HCT116 (cell line): ENCODE data around the gene SHISA6. TPM values are rescaled to one million over a fixed set of nuclear protein-coding genes. Genes with fewer than 3 reads are reported as not detected.

ENCODE experiments used
- ATAC-seq: fragments of 200-7000 bp; cut with Tn5 transposase; 2 replicates; pipeline ENCODE4 v1.9.1; 2020; ENCODE audit warnings: mild to moderate bottlenecking, moderate library complexity
- BruUV-seq: library from RNA; stranded (reverse); fragments of 400-500 nt; replicated peaks from 2 replicates; lab custom pipeline; 2021; lab: Mats Ljungman, UMichigan
- CTCF ChIA-PET: fragments of 300-600 bp; sonication (Branson Sonifier 250); formaldehyde crosslinking; loops from one replicate; lab custom pipeline; 2021; ENCODE audit warnings: antibody characterized with exemption; lab: Charles Lee
- POLR2A ChIA-PET: fragments of 300-600, 350-600 bp; sonication (Branson Sonifier 250); formaldehyde crosslinking; loops from one replicate; lab custom pipeline; 2021; ENCODE audit warnings: antibody characterized with exemption; lab: Charles Lee
- RAD21 ChIA-PET, 2 experiments: fragments of 300-600 bp; sonication (Branson Sonifier 250); formaldehyde crosslinking; loops; one replicate each; lab custom pipeline; 2023; ENCODE audit warnings: low total read pairs in 2 of 2; ENCODE audit not compliant: uncharacterized antibody in 2 of 2, unreplicated experiment in 2 of 2, low non-redundant PET in 1 of 2; lab: Charles Lee
- DNase-seq: peaks from one replicate; pipeline ENCODE4 v3.0.0-alpha.2; 2010; ENCODE audit warnings: low read depth, low spot score
- H2AFZ ChIP-seq: fragments of 200-600 bp; shearing (Covaris generic), sonication (generic); 2 replicates; pipeline ENCODE4 v1.6.1; 2017; ENCODE audit warnings: low read depth, mixed run types, mixed read lengths, antibody characterized with exemption, low read length; ENCODE audit not compliant: poor library complexity, severe bottlenecking
- H3K27ac ChIP-seq: 2 replicates; pipeline ENCODE4 v1.5.1; 2012; ENCODE audit warnings: low read depth, low read length
- H3K27me3 ChIP-seq: fragments of 200-600 bp; sonication (generic); 2 replicates; pipeline ENCODE4 v1.6.1; 2016; ENCODE audit warnings: mixed run types, low read length, mixed read lengths; ENCODE audit not compliant: insufficient read depth
- H3K36me3 ChIP-seq, 2 experiments: fragments of 200-500 bp in 1 of 2; fragments of 200-600 bp in 1 of 2; sonication (Bioruptor generic) in 1 of 2; sonication (generic) in 1 of 2; 2 replicates each; pipeline versions ENCODE4 v1.5.1 to v1.6.1; 2014 to 2016; ENCODE audit warnings: low read length in 2 of 2, inconsistent platforms in 1 of 2, mixed read lengths in 1 of 2, mixed run types in 1 of 2; ENCODE audit not compliant: insufficient read depth in 2 of 2, control insufficient read depth in 1 of 2
- H3K4me1 ChIP-seq, 2 experiments: fragments of 200-600 bp in 1 of 2; sonication (generic) in 1 of 2; 2 replicates each; pipeline versions ENCODE4 v1.5.1 to v1.6.1; 2012 to 2017; ENCODE audit warnings: low read length in 2 of 2, inconsistent platforms in 1 of 2, mild to moderate bottlenecking in 1 of 2, mixed read lengths in 1 of 2, mixed run types in 1 of 2, moderate library complexity in 1 of 2; ENCODE audit not compliant: insufficient read depth in 2 of 2, control insufficient read depth in 1 of 2
- H3K4me2 ChIP-seq: fragments of 200-600 bp; sonication (generic); 2 replicates; pipeline ENCODE4 v1.6.1; 2017; ENCODE audit warnings: mixed run types, low read length, mixed read lengths
- H3K4me3 ChIP-seq, 2 experiments: fragments of 200-600 bp in 1 of 2; sonication (generic) in 1 of 2; replicated peaks in 1 of 2; 2 replicates each; pipeline ENCODE4 v1.5.1; 2011 to 2016; ENCODE audit warnings: low read length in 2 of 2, control low read depth in 1 of 2, low read depth in 1 of 2, mild to moderate bottlenecking in 1 of 2, mixed read lengths in 1 of 2, mixed run types in 1 of 2
- H3K79me2 ChIP-seq: fragments of 200-600 bp; sonication (generic); 2 replicates; pipeline ENCODE4 v1.6.1; 2017; ENCODE audit warnings: mild to moderate bottlenecking, mixed run types, low read length, moderate library complexity, mixed read lengths; ENCODE audit not compliant: insufficient read depth
- H3K9ac ChIP-seq: fragments of 200-600 bp; sonication (generic); 2 replicates; pipeline ENCODE4 v1.6.1; 2016; ENCODE audit warnings: low read length, mixed read lengths
- H3K9me2 ChIP-seq: fragments of 200-600 bp; sonication (generic), shearing (Covaris generic); 2 replicates; pipeline ENCODE4 v1.6.1; 2017; ENCODE audit warnings: mixed run types, mild to moderate bottlenecking, moderate library complexity; ENCODE audit not compliant: insufficient read depth
- H3K9me3 ChIP-seq, 2 experiments: fragments of 200-500 bp in 1 of 2; fragments of 200-600 bp in 1 of 2; sonication (Bioruptor generic) in 1 of 2; sonication (generic) in 1 of 2; 2 replicates each; pipeline ENCODE4 v1.6.1; 2014 to 2017; ENCODE audit warnings: low read length in 2 of 2, mixed read lengths in 2 of 2, inconsistent platforms in 1 of 2, low read depth in 1 of 2, mild to moderate bottlenecking in 1 of 2, mixed run types in 1 of 2, moderate library complexity in 1 of 2; ENCODE audit not compliant: control insufficient read depth in 1 of 2, insufficient read depth in 1 of 2
- H4K20me1 ChIP-seq: fragments of 200-600 bp; sonication (generic), shearing (Covaris generic); 2 replicates; pipeline ENCODE4 v1.6.1; 2017; ENCODE audit warnings: mixed run types, mild to moderate bottlenecking, moderate library complexity; ENCODE audit not compliant: insufficient read depth
- CTCF ChIP-seq, 3 experiments: fragments of 200-600 bp in 1 of 3; sonication (generic) in 1 of 3; IDR thresholded peaks in 2 of 3; conservative IDR thresholded peaks in 1 of 3; 2 replicates each; pipeline ENCODE4 v1.5.1; 2012 to 2017; ENCODE audit warnings: low read depth in 2 of 3, low read length in 2 of 3, antibody characterized with exemption in 1 of 3, borderline replicate concordance in 1 of 3, control low read depth in 1 of 3, mild to moderate bottlenecking in 1 of 3, mixed read lengths in 1 of 3, mixed run types in 1 of 3, moderate library complexity in 1 of 3; ENCODE audit not compliant: insufficient read depth in 1 of 3
- EZH2phosphoT487 ChIP-seq: fragments of 200-600 bp; IDR thresholded peaks from 2 replicates; pipeline ENCODE4 v1.6.1; 2018; ENCODE audit warnings: antibody characterized with exemption, borderline replicate concordance
- FOSL1 ChIP-seq: IDR thresholded peaks from 2 replicates; pipeline ENCODE4 v1.6.1; 2012; ENCODE audit warnings: low read depth
- MAX ChIP-seq: IDR thresholded peaks from 2 replicates; pipeline ENCODE4 v1.6.1; 2012
- TCF7L2 ChIP-seq: IDR thresholded peaks from 2 replicates; pipeline ENCODE4 v1.7.0; 2011; ENCODE audit warnings: borderline replicate concordance, inconsistent platforms; ENCODE audit not compliant: insufficient read depth, insufficient read length; ENCODE audit errors: extremely low read depth
- ZFX ChIP-seq: fragments of 450-650 bp; IDR thresholded peaks from 2 replicates; pipeline ENCODE4 v1.6.1; 2017
- intact Hi-C: fragments of 100-400 bp; cut with micrococcal nuclease; formaldehyde crosslinking; loops from 2 replicates; pipeline ENCODE4 v1.10.0; 2022
- total RNA-seq: library from RNA; stranded (reverse); gene quantifications from one replicate; pipeline ENCODE4 v1.2.1, GENCODE V29; 2021; ENCODE audit not compliant: unreplicated experiment

SHISA6 gene
- total RNA-seq, 1 experiment from 2014 or later = not detected

GRCh38 chr17:11264183-11264871 lies 23.3 kb downstream of the SHISA6 start:
- TF ChIP-seq TCF7L2 (no peak), FOSL1 (no peak), EZH2phosphoT487 (no peak), ZFX (no peak), MAX (no peak), CTCF (IDR thresholded peaks at IDR 0.05 in 2 of 3, conservative IDR thresholded peaks at IDR 0.05 in 1 of 3; ENCODE audit: borderline replicate concordance in 1 of 3, insufficient read depth in 1 of 3, low read depth in 2 of 3, low read length in 2 of 3) (peak in 2 of 3 experiments; percentile 51 to 56; a peak in 4 of 6 replicates)
- H3K4me2 ChIP-seq = no peak overlapping the region
- no peaks in the 10 kb centered on the region for H3K4me1 ChIP-seq
- H3K9ac ChIP-seq = no peak overlapping the region
- H3K4me3 ChIP-seq = no peak overlapping the region
- H3K36me3 ChIP-seq = no peaks in the 10 kb centered on the region
- ChIA-PET CTCF (no interaction called here), RAD21 (no interaction called here), POLR2A (no interaction called here)
- ATAC-seq = no peak
- peaks cover 15 to 47% of the 10 kb centered on the region in 2 experiments; a peak in 2 of 4 replicates for H3K9me3 ChIP-seq
- no peaks in the 10 kb centered on the region for H3K9me2 ChIP-seq
- BruUV-seq = no TSS peak
- no peaks in the 10 kb centered on the region for H4K20me1 ChIP-seq
- H3K79me2 ChIP-seq = no peaks in the 10 kb centered on the region
- H3K27me3 ChIP-seq = no peaks in the 10 kb centered on the region
- intact Hi-C loops = no loop called here
- peak; percentile 0 for DNase-seq
- no peak overlapping the region for H2AFZ ChIP-seq
- H3K27ac ChIP-seq = no peak overlapping the region
